H1 (cell line): ENCODE measurements around the gene GALNT2.

Experiments used
- ASH2L ChIP-seq: fragments of 200-600, 300-600 bp; sonication (generic); IDR thresholded peaks from one replicate; pipeline ENCODE4 v1.7.1; 2017; ENCODE audit warnings: low read length
- BACH1 ChIP-seq: IDR thresholded peaks from 2 replicates; pipeline ENCODE4 v1.6.1; 2012; ENCODE audit warnings: low read length, improper control_type of control experiment
- CEBPB ChIP-seq: IDR thresholded peaks from 2 replicates; pipeline ENCODE4 v1.6.1; 2012; ENCODE audit warnings: low read depth, low read length
- CREB1 ChIP-seq: IDR thresholded peaks from 2 replicates; pipeline ENCODE4 v1.6.1; 2012; ENCODE audit warnings: inconsistent platforms
- EP300 ChIP-seq, 2 experiments: IDR thresholded peaks; 1 replicate in 1 of 2; 2 replicates in 1 of 2; pipeline ENCODE4 v1.6.1; 2011 to 2012; ENCODE audit warnings: low read depth in 2 of 2, low read length in 2 of 2, mild to moderate bottlenecking in 2 of 2, borderline replicate concordance in 1 of 2, inconsistent platforms in 1 of 2, moderate library complexity in 1 of 2
- EZH2 ChIP-seq: fragments of 200-600 bp; sonication (generic); IDR thresholded peaks from 2 replicates; pipeline ENCODE4 v1.7.1; 2012; ENCODE audit warnings: low read depth, mild to moderate bottlenecking, moderate library complexity, low read length, inconsistent platforms; ENCODE audit not compliant: severe bottlenecking
- NRF1 ChIP-seq: IDR thresholded peaks from 2 replicates; pipeline ENCODE4 v1.6.1; 2011; ENCODE audit warnings: mild to moderate bottlenecking, low read depth, low read length, improper control_type of control experiment
- RAD21 ChIP-seq, 2 experiments: IDR thresholded peaks in 1 of 2; conservative IDR thresholded peaks in 1 of 2; 2 replicates each; pipeline ENCODE4 v1.6.1; 2011; ENCODE audit warnings: low read depth in 2 of 2, low read length in 2 of 2, improper control_type of control experiment in 1 of 2, inconsistent platforms in 1 of 2, mild to moderate bottlenecking in 1 of 2, moderate library complexity in 1 of 2
- SUZ12 ChIP-seq: fragments of 200-600 bp; sonication (generic); IDR thresholded peaks from 2 replicates; pipeline ENCODE4 v1.6.1; 2012; ENCODE audit warnings: mild to moderate bottlenecking, inconsistent platforms, low read length, moderate library complexity, mixed read lengths
- TF ChIP-seq, protein P1 (sequence below): IDR thresholded peaks from 2 replicates; pipeline ENCODE4 v1.6.1; 2012; ENCODE audit warnings: inconsistent platforms
- TF ChIP-seq, protein P2 (sequence below), 3 experiments: IDR thresholded peaks; 1 replicate in 2 of 3; 2 replicates in 1 of 3; pipeline versions ENCODE4 v1.5.1 to v1.6.1; 2011; ENCODE audit warnings: low read length in 3 of 3, mild to moderate bottlenecking in 3 of 3, inconsistent platforms in 2 of 3, low read depth in 1 of 3, moderate library complexity in 1 of 3; ENCODE audit not compliant: insufficient read depth in 1 of 3; ENCODE audit errors: control extremely low read depth in 1 of 3

DNA sequence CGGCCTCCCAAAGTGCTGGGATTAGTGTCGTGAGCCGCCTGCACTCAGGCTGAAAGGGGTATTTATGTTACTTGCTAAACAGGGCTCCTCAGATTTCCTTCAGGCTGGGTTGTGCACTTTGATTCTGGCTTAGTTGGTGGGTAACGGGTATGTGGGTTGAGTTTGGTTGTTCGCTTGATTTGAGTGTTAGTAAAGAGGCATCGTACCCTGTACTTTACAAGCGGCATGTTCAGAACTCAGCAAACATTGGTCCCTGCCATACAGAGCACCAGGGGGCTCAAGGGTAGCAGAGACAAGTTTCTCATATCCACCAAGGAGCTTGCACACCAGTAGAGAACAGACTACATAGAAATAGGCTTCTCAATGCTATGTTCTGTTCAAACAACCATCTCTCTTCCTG lies 211.3 kb downstream of the GALNT2 start:
- TF ChIP-seq, protein P1, sequence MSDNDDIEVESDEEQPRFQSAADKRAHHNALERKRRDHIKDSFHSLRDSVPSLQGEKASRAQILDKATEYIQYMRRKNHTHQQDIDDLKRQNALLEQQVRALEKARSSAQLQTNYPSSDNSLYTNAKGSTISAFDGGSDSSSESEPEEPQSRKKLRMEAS, result no peak
- TF ChIP-seq, protein P2, sequence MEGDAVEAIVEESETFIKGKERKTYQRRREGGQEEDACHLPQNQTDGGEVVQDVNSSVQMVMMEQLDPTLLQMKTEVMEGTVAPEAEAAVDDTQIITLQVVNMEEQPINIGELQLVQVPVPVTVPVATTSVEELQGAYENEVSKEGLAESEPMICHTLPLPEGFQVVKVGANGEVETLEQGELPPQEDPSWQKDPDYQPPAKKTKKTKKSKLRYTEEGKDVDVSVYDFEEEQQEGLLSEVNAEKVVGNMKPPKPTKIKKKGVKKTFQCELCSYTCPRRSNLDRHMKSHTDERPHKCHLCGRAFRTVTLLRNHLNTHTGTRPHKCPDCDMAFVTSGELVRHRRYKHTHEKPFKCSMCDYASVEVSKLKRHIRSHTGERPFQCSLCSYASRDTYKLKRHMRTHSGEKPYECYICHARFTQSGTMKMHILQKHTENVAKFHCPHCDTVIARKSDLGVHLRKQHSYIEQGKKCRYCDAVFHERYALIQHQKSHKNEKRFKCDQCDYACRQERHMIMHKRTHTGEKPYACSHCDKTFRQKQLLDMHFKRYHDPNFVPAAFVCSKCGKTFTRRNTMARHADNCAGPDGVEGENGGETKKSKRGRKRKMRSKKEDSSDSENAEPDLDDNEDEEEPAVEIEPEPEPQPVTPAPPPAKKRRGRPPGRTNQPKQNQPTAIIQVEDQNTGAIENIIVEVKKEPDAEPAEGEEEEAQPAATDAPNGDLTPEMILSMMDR (IDR thresholded peaks at IDR 0.05; ENCODE audit: control extremely low read depth in 1 of 3, insufficient read depth in 1 of 3, low read depth in 1 of 3, low read length in 3 of 3), result no peak
- TF ChIP-seq SUZ12 (no peak), EP300 (IDR thresholded peaks at IDR 0.05; ENCODE audit: borderline replicate concordance in 1 of 2, low read depth in 2 of 2, low read length in 2 of 2) (no peak), NRF1 (no peak), EZH2 (no peak), BACH1 (no peak), CEBPB (no peak), CREB1 (no peak), ASH2L (no peak), RAD21 (IDR thresholded peaks at IDR 0.05 in 1 of 2, conservative IDR thresholded peaks at IDR 0.05 in 1 of 2; ENCODE audit: low read depth in 2 of 2, low read length in 2 of 2) (no peak)
